GM21367 (cell line): Measurements from ENCODE around the gene ZCCHC2.

ENCODE experiments used
- ATAC-seq: cut with Tn5 transposase; IDR thresholded peaks from one replicate; pipeline ENCODE4 v1.9.1; 2021; ENCODE audit not compliant: unreplicated experiment

The ZCCHC2 gene

DNA sequence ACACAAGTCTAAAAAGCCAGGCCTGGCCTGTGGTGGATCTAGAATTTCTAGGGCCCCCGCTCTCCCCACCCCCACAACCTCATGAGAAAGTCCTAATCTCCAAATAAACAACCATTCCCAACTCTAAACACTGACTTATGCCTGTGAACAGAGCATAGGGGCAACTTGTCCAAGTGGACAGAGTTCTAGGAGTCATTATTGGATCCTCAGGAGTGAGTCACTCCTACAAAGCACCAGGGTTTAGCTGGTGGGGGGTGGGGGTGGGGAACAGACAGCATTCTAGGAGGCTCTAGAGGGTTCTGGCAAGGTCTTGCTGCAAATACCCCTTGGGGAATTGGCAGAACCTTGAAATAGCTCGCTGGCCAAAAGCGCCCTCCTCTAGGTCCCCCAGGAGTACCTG lies 83.3 kb downstream of the ZCCHC2 start:
- ATAC-seq, result no peak

DNA sequence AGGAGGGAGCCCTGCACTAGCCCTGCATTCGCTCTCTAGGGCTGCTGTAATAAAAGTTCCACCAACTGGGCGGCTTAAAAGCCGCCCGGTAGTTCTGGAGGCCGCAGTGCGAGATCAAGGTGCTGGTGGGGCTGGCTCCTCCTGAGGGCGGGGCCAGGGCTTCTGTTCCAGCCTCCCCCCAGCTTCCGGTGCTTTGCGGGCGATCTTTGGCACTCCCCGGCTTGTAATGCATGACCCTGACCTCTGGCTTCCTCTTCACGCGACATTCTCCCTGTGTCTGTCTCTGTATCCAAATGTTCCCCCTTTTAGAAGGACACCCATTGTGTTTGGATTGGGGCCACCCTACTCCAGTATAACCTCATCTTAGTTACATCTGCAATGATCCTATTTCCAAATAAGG lies 84.5 kb downstream of the ZCCHC2 start:
- ATAC-seq, result no peak

DNA sequence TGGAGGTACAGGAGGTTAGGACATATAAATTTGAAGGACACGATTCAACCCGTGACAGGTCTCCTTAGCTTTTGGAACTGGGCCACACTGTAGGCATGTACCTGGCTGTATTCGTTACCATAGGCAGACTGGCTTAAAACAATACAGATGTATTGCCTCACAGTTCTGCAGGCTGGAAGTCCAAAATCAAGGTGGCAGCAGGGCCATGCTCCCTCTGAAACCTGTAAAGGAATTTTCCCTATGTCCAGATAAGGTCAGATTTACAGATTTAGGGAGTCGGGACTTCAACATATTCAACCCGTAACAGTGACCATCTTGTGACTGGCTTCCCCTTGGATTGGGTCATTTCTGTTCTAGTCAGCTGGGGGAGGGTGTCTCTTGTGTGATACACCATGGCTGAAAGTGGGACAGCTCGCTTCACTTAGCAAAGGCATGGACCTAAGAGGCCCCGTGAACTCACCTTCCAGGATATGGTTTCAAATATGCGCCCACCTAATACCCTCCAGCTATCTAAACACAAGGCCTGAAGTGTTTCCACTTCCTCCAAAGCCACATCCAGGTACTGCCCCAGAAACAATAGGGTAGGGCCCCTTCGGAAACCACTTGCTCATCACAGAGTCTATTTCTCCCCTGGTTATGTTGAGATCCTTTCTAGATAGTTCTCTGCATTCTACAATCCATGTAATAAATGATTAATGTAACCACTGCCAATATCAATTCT lies 85.0 kb downstream of the ZCCHC2 start:
- no peak for ATAC-seq

DNA sequence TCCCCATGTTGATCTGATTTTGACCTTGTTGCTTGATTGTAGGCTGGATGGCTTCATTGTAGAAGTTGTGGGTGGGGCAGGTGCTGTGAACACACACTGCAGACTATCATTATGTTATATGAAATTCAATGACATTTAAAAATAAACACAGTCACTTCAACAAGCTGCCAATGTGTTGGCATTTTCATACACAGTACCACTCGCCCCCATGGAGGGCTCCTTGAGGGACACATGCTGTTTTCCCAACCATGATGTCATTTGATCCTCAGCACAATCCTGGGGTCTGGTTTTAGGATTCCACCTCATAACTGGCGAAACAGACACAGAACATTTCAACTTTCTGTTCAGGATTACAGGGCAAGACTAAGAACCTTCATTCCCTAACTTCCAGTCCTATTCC lies 86.9 kb downstream of the ZCCHC2 start:
- ATAC-seq, result no peak

DNA sequence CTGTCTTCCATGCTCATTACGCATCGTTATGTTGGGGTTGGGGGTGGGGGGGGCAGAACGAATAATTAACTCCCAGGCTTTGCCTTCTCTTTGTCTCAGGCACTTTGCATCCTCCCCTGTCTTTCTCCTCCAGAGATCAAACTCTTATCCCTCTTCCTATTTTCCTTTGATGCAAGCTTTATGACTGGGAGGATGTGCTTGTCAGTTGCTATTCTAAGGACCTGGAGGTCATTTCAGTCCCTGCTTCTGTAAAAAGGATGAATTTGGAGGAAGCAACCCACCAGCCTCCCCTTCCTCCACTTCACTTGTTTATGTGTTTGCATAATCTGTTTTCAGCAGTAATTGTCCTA lies 87.5 kb downstream of the ZCCHC2 start:
- ATAC-seq, result no peak

DNA sequence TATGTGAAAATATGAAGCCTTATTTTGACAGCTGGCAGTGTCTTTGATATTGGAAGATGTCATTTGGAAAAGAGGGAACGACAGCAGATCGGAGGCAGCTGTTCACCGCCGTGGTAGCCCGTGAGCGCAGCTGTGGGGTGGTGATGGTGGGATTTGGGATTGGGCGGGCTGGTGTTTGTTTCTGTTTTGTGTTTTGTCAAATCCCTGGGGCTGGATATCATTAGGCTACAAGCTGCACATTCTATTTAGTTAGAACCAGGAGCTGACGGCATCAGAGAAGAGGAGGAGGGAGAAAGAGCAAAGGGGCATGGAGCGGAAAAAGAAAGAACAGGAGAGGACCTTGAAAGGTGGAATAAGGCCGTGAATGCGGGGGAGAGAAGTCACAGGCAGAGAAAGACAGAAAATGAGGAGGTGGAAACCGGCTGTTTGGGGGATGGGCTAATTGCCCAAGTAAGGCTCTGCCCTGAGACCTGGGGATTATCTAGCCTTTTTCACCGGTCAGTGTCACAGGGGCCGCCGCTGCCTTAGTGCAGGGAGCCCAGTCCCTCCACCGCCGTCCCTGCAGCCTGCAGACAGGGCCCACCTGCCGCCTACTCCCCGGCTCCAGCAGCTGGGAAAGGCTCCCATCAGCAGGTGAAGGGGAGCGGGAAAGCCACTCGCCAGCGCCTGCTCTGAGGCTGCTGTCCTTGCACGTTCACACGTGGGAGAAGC lies 88.0 kb downstream of the ZCCHC2 start:
- ATAC-seq, result no peak

DNA sequence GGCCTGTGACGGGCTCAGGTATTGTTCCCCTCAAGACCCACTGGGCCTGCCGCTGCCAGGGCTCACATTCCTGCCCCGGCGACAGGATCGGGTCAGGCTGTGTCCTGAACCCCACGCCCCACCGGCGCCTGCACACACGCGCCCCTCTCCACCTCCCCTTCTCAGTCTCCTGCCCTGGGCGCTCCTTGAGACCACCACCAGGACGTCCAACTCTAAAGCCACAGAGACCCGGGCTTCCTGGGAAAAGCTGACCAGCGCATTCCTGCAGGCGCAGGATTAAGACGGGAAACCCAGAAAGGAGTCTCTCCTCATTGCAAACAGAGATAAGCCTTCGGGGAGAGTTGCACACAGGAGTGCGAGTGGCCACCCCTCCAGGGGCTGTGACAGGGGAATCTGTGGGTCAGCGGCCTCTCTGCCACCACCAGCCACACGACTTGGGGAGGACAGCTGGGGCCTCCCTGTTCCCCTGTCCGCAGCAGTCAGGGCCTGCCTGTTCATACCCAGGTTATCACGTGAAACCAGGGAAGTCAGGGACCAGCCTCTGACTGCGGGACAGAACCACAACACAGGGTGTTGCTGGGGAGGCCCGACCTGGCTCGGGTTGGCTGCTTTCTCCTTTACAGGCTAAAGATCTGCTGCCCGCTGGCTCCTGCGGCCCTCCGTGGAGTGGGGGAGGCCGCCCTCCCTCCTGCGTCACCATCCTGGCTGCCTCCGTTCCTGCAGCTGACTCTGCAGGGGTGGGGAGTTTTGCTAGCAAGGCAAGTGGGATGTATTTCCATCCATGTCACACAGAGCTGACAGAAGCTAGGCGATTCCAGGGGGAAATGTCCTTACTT lies 88.8 kb downstream of the ZCCHC2 start:
- ATAC-seq, result no peak

DNA sequence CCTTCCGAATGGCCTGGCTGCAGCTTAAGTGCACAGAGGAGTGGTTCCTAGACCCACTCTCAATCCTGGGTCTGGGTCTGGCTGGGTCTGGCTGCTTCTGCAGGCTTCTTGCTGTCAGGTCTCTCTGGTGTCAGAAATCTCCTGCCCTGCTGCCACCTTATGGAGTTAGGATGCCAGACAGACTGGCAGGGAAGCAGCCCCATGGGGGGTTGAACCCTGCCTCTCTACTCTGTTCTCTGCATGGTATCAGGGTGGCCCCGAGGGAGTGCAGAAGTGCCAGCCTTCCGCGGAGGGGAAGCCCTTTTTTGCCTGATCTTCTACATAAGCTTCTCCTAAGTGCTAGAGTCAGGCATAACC lies 89.4 kb downstream of the ZCCHC2 start:
- ATAC-seq, result no peak

DNA sequence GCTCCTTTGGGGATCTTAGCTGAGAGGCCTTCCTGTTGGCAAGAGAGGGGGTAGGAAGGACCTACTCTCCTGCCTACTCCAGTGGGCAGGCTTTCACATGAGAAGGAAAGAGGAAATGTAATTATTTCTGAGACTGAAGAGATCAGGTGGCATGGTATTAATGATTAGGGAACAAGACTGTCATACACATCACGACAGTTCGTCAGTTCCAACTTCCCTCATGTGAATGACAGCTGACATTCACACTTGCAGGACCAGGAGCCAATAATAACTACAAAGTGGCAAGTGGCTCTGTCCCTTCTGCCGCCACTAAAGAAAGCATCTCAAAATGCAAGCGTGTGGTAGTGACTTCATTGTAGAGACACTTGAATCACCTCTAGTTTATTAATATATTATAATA lies 90.0 kb downstream of the ZCCHC2 start:
- ATAC-seq, result no peak

DNA sequence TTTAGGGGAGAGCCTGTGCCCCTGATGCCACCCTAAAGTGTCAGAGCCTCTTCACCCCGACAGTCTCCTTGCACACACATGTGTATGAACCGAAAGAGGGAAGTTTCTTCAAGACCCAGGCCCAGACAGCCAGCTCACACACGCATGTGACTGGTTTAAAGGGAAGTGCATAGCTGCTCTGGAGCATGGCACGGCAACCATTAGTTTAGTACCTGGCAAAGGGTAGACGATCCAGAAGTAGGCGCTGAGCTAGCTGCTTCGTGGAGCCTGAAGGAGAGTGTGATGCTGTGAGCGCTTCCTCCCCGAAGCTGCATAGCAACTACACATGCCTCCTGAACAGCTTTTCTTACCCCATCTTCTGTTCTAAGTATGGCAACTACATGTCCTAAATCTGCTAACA lies 91.7 kb downstream of the ZCCHC2 start:
- ATAC-seq, result no peak

DNA sequence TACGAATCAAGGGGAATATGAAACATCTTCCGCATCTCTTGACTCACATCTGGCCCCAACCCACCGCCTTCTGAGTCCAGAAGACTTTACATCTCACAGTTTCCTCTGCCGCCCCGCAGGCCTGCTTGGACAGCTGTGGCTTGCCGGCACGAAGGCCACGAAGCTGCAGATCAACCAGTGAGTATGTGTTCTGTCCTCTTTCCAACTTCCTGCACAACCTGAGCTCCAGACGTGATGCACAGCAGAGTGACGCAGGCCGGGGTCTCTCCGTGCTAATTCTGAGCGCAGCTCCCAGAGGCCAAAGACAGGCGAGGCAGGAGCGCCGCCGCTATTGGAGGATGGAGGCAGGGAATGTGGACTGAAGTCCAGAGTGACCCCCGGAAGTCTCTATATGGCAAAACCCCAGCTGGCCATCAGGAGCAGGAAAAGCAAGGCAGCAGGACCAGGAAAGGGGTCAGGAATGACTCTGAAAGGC lies 93.5 kb downstream of the ZCCHC2 start:
- no peak for ATAC-seq

DNA sequence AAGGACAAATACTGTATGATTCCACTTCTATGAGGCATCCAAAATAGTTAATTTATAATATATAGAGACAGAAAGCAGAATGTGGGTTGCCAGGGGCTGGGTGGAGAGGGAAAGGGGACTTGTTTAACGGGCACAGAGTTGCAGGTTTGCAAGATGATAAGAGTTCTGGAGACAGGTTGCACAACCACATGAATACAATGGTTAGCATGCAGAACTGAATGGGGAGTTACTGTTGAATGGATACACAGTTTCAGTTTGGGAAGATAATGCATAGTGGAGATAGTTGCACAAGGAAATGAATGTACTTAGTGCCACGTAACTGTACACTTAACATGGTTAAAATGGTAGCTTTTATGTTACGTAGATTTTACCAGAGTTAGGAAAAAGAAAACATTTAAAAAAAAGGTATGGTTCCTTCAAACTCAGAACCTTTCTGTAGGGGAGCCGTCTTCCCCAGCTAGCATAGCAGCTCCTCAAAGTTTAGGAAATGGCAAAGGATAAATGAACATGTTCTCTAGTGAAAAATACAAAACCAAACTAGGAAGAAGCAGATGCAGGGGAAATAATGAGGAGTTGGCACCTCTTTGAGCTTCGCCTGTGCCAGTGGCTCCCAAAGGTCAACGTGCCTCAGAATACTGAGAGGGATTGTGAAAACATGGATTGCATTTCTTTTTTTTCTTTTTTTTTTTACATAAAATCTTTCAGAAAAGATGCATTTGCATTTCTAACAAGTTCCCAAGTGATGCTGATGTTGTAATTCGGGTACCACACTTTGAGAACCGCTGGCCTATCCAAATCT lies 95.2 kb downstream of the ZCCHC2 start:
- no peak for ATAC-seq

DNA sequence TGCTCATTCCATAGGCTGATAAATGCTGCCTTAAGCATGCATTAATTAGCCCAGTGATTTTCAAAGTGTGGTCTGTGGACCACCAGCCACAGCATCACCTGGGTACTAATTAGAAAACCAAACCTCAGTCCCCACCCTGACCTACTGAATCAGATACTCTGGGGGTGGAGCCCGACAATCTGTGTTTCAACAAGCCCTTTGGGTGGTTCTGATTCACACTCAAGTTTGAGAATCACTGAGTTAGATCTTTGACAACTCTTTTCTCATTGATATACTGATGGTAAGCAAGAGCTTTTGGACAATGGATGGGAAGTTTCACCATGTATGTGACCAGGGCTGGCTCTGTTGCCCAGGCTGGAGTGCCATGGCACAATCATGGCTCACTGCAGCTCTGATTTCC lies 95.9 kb downstream of the ZCCHC2 start:
- no peak for ATAC-seq

DNA sequence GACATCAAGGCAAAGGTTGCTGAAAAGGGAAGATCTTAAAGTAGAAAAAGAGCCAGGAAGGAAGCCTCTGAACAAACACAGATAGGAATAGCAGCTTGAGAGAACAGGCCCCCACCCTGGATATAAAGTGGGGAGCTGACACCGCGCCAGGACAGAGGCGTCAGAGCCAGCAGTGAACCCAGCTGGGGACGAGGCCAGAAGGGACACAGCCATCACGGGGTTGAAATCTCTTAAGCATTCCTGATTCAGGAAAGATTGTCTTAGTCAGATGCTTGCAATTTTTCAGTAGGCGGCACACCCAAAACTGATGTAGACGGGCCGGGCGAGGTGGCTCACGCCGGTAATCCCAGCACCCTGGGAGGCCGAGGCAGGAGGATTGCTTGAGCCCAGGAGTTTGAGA lies 98.7 kb downstream of the ZCCHC2 start:
- no peak for ATAC-seq

DNA sequence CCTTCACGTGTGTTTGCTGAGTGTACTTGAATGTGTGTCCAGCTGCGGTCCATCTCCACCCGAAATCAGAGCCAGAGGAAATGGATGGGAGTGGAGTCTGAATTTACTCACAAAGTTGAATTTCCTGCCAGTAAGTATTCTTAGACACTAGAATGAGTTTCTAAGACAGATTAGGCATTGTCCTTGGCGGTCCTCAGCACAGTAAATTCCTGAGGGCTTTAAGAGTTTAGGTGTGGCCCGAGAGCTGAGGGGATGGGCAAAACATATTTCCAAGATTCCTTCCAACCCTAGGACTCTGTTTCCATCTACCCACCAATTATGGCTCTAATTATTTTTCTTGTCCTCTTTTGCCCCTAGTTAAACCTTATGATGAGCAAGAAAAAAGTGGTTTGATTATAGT lies 102.2 kb downstream of the ZCCHC2 start:
- no peak for ATAC-seq
